HG02610 (cell line): ENCODE results near the gene TRIO.

Experiments used
- ATAC-seq: cut with Tn5 transposase; IDR thresholded peaks from one replicate; pipeline ENCODE4 v1.9.1; 2021; ENCODE audit warnings: mild to moderate bottlenecking, moderate library complexity; ENCODE audit not compliant: unreplicated experiment

The TRIO gene

GRCh38 chr5:14165375-14166106 lies 22.4 kb downstream of the TRIO start:
- ATAC-seq = no peak

GRCh38 chr5:14166437-14166836 lies 23.3 kb downstream of the TRIO start:
- ATAC-seq = no peak

GRCh38 chr5:14167211-14167845 lies 24.2 kb downstream of the TRIO start:
- ATAC-seq = peak; percentile 34

GRCh38 chr5:14168144-14168792 lies 25.1 kb downstream of the TRIO start:
- ATAC-seq = peak; percentile 35

- peak; percentile 0 for ATAC-seq
Observed at GRCh38 chr5:14168793-14169262, 25.7 kb downstream of the TRIO start.

- ATAC-seq = no peak
Observed at GRCh38 chr5:14171046-14171445, 27.9 kb downstream of the TRIO start.

- ATAC-seq = no peak
Observed at GRCh38 chr5:14171621-14172020, 28.5 kb downstream of the TRIO start.

- ATAC-seq = peak; percentile 68
Observed at GRCh38 chr5:14172149-14172795, 29.1 kb downstream of the TRIO start.

GRCh38 chr5:14173377-14174229 lies 30.5 kb downstream of the TRIO start:
- peak; percentile 0 for ATAC-seq

GRCh38 chr5:14174230-14174636 lies 31.1 kb downstream of the TRIO start:
- ATAC-seq = peak; percentile 28

- ATAC-seq = no peak
Observed at GRCh38 chr5:14175381-14175780, 32.2 kb downstream of the TRIO start.

- no peak for ATAC-seq
Observed at GRCh38 chr5:14176888-14177287, 33.7 kb downstream of the TRIO start.

- ATAC-seq = no peak
Observed at GRCh38 chr5:14177634-14178033, 34.5 kb downstream of the TRIO start.

GRCh38 chr5:14178091-14178490 lies 34.9 kb downstream of the TRIO start:
- no peak for ATAC-seq

GRCh38 chr5:14178671-14179211 lies 35.6 kb downstream of the TRIO start:
- peak; percentile 24 for ATAC-seq

GRCh38 chr5:14179446-14179845 lies 36.3 kb downstream of the TRIO start:
- ATAC-seq = no peak

GRCh38 chr5:14180437-14180836 lies 37.3 kb downstream of the TRIO start:
- no peak for ATAC-seq

GRCh38 chr5:14181299-14181968 lies 38.3 kb downstream of the TRIO start:
- ATAC-seq = no peak

GRCh38 chr5:14182761-14183160 lies 39.6 kb downstream of the TRIO start:
- ATAC-seq = no peak
